Panc1 (cell line): Measurements from ENCODE around the gene ADAMTS16.

Experiments
- CTCF ChIP-seq: fragments of 450-650 bp; IDR thresholded peaks from 2 replicates; pipeline ENCODE4 v1.5.1; 2017; ENCODE audit warnings: mild to moderate bottlenecking
- POLR2AphosphoS5 ChIP-seq: IDR thresholded peaks from 2 replicates; pipeline ENCODE4 v1.6.1; 2012; ENCODE audit warnings: mild to moderate bottlenecking, low read depth, low read length, moderate library complexity
- SIN3A ChIP-seq: IDR thresholded peaks from 2 replicates; pipeline ENCODE4 v1.6.1; 2012; ENCODE audit warnings: low read depth, mild to moderate bottlenecking, low read length, moderate library complexity, borderline replicate concordance; ENCODE audit not compliant: insufficient read depth

GRCh38 chr5:5159282-5160103, 19.4 kb downstream of the ADAMTS16 start:
- no peak for TF ChIP-seq CTCF
- no peak for TF ChIP-seq SIN3A
- no peak for TF ChIP-seq POLR2AphosphoS5
